ENCODE results near the gene COMMD4.
"Not testable (repeated sequence)": the region's sequence is repeated elsewhere in the genome, so short reads cannot be mapped to it uniquely, and the experiment has no call there.

DNA sequence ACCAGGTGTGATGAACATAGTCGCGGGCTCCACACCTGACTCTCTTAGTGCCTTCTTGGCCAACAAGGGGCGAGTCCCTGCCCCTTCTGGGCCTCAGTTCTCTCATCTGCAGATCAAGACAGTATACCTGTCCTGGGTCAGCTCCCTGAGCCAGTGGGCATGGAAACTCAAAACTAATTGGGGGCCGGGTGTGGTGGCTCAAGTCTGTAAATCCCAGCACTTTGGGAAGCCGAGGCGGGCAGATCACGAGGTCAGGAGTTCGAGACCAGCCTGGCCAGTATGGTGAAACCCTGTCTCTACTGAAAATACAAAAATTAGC is 13.4 kb downstream of the COMMD4 start:
- TF ChIP-seq POLR2A (IDR thresholded peaks at IDR 0.05; ENCODE audit: low read depth, low read length); RAD21 (IDR thresholded peaks at IDR 0.05; ENCODE audit: low read length); MAFK (IDR thresholded peaks at IDR 0.05; ENCODE audit: low read depth, low read length); MAZ (IDR thresholded peaks at IDR 0.05; ENCODE audit: borderline replicate concordance, low read depth, low read length); RFX5 (IDR thresholded peaks at IDR 0.05; ENCODE audit: low read depth, low read length); RCOR1 (IDR thresholded peaks at IDR 0.05; ENCODE audit: insufficient replicate concordance, low read length): not testable (repeated sequence)
- TF ChIP-seq, protein P1, sequence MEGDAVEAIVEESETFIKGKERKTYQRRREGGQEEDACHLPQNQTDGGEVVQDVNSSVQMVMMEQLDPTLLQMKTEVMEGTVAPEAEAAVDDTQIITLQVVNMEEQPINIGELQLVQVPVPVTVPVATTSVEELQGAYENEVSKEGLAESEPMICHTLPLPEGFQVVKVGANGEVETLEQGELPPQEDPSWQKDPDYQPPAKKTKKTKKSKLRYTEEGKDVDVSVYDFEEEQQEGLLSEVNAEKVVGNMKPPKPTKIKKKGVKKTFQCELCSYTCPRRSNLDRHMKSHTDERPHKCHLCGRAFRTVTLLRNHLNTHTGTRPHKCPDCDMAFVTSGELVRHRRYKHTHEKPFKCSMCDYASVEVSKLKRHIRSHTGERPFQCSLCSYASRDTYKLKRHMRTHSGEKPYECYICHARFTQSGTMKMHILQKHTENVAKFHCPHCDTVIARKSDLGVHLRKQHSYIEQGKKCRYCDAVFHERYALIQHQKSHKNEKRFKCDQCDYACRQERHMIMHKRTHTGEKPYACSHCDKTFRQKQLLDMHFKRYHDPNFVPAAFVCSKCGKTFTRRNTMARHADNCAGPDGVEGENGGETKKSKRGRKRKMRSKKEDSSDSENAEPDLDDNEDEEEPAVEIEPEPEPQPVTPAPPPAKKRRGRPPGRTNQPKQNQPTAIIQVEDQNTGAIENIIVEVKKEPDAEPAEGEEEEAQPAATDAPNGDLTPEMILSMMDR (conservative IDR thresholded peaks at IDR 0.05; ENCODE audit: low read depth, low read length): not testable (repeated sequence)
- TF ChIP-seq, protein P2, sequence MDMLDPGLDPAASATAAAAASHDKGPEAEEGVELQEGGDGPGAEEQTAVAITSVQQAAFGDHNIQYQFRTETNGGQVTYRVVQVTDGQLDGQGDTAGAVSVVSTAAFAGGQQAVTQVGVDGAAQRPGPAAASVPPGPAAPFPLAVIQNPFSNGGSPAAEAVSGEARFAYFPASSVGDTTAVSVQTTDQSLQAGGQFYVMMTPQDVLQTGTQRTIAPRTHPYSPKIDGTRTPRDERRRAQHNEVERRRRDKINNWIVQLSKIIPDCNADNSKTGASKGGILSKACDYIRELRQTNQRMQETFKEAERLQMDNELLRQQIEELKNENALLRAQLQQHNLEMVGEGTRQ (IDR thresholded peaks at IDR 0.05; ENCODE audit: low read depth, low read length): not testable (repeated sequence)
- TF ChIP-seq, protein P3, sequence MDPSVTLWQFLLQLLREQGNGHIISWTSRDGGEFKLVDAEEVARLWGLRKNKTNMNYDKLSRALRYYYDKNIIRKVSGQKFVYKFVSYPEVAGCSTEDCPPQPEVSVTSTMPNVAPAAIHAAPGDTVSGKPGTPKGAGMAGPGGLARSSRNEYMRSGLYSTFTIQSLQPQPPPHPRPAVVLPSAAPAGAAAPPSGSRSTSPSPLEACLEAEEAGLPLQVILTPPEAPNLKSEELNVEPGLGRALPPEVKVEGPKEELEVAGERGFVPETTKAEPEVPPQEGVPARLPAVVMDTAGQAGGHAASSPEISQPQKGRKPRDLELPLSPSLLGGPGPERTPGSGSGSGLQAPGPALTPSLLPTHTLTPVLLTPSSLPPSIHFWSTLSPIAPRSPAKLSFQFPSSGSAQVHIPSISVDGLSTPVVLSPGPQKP (IDR thresholded peaks at IDR 0.05; ENCODE audit: borderline replicate concordance, low read depth, low read length): not testable (repeated sequence)

Data from IMR-90 (cell line).